HEK293T (cell line): ENCODE measurements around the gene MFSD6.

Source experiments
- ARNT ChIP-seq: fragments of 450-650 bp; IDR thresholded peaks from 2 replicates; pipeline ENCODE4 v1.6.1; 2017; ENCODE audit warnings: mild to moderate bottlenecking
- FOXA1 ChIP-seq: fragments of 450-650 bp; IDR thresholded peaks from 2 replicates; pipeline ENCODE4 v1.6.1; 2016; ENCODE audit warnings: mild to moderate bottlenecking
- FOXM1 ChIP-seq: fragments of 450-650 bp; IDR thresholded peaks from 2 replicates; pipeline ENCODE4 v1.6.1; 2017; ENCODE audit warnings: mild to moderate bottlenecking, borderline replicate concordance
- NFRKB ChIP-seq: fragments of 450-650 bp; IDR thresholded peaks from 2 replicates; pipeline ENCODE4 v1.6.1; 2016; ENCODE audit warnings: mild to moderate bottlenecking, moderate library complexity
- SP1 ChIP-seq: fragments of 450-650 bp; IDR thresholded peaks from 2 replicates; pipeline ENCODE4 v1.6.1; 2017
- TARDBP ChIP-seq: fragments of 450-650 bp; IDR thresholded peaks from 2 replicates; pipeline ENCODE4 v1.6.1; 2016
- TF ChIP-seq, protein P1 (sequence below): fragments of 450-650 bp; IDR thresholded peaks from 2 replicates; pipeline ENCODE4 v1.6.1; 2016

DNA sequence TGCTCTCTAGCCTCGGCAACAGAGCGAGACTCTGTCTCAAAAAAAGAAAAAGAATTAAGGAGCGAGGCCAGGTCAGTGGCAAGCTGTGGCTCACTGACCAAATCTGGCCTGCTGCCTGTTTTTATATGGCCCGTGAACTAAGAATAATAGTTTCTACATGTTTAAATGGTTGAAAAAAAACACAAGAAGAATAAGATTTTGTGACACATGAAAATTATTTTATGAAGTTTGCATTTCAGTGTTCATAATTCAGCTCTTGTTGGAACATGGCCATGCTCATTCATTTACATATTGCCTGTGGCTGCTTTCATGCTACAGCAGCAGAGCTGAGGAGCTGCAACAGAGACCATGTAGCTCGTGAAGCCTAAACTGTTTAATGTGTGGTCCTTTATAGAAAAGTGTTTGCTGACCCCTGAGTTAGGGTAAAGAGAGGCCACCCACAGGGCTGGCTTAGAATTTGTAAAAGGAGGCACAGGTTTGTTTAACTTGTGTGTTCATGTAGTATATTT, 59.5 kb downstream of the MFSD6 start:
- no peak for TF ChIP-seq ARNT
- TF ChIP-seq FOXA1: no peak
- no peak for TF ChIP-seq TARDBP
- no peak for TF ChIP-seq FOXM1
- TF ChIP-seq, protein P1, sequence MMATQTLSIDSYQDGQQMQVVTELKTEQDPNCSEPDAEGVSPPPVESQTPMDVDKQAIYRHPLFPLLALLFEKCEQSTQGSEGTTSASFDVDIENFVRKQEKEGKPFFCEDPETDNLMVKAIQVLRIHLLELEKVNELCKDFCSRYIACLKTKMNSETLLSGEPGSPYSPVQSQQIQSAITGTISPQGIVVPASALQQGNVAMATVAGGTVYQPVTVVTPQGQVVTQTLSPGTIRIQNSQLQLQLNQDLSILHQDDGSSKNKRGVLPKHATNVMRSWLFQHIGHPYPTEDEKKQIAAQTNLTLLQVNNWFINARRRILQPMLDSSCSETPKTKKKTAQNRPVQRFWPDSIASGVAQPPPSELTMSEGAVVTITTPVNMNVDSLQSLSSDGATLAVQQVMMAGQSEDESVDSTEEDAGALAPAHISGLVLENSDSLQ: no peak
- no peak for TF ChIP-seq SP1
- TF ChIP-seq NFRKB: no peak
